ENCODE data around the gene PADI2.
"Not testable (repeated sequence)": the region's sequence is repeated elsewhere in the genome, so short reads cannot be mapped to it uniquely, and the experiment has no call there.

The PADI2 gene

DNA sequence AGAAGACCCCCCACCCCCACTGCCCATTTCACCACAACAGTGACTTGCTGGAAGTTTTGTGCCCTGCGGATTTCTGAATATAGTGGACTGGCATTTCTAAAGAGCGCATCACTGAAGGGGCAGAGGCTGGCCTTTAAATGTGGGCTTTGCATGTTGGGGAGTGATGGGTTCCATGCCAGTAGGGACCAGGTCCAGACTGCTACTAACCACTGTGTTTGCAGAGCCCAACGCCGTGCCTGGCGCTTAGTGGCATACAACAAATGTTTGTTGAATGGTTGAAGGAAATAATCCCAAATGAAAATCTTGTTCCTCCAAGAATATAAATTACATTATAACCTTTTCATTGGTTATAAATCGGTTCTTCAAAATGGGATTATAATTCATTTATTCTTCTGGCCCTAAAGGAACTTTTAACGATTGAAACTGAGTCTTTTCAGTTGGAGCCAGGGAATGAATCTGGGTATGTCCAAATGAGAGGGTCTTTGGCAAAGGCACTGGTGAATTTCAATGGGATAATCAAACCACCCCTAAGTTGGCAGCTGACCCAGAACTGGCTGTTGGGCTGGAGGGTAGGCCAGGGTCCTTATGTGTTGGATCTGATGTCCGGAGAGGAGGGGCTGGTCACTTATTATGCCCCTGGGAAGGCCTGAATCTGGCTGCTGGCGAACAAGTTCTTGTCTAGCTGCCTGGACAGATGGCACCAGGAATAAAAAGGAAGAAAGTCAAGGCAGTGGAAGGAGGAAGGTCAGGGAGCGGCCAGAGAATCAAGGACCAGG, 51.6 kb downstream of the PADI2 start:
- TF ChIP-seq SP1 (IDR thresholded peaks at IDR 0.05), result no peak
- no peak for TF ChIP-seq FOXM1 (IDR thresholded peaks at IDR 0.05; ENCODE audit: borderline replicate concordance)
- TF ChIP-seq L3MBTL2 (conservative IDR thresholded peaks at IDR 0.05), result no peak
- TF ChIP-seq FOXK2 (IDR thresholded peaks at IDR 0.05), result no peak
- TF ChIP-seq ARNT (IDR thresholded peaks at IDR 0.05), result no peak
- TF ChIP-seq BHLHE40 (IDR thresholded peaks at IDR 0.05; ENCODE audit: borderline replicate concordance), result no peak
- no peak for TF ChIP-seq PKNOX1 (IDR thresholded peaks at IDR 0.05)
- TF ChIP-seq ZNF384 (IDR thresholded peaks at IDR 0.05), result no peak
- TF ChIP-seq TARDBP (IDR thresholded peaks at IDR 0.05), result no peak
- no peak for TF ChIP-seq ELF4 (IDR thresholded peaks at IDR 0.05)
- TF ChIP-seq CTBP1 (IDR thresholded peaks at IDR 0.05; ENCODE audit: borderline replicate concordance), result no peak
- TF ChIP-seq SUZ12 (IDR thresholded peaks at IDR 0.05), result no peak
- no peak for TF ChIP-seq NFRKB (IDR thresholded peaks at IDR 0.05)
- no peak for TF ChIP-seq LEF1 (IDR thresholded peaks at IDR 0.05; ENCODE audit: borderline replicate concordance)
- no peak for TF ChIP-seq HDGF (IDR thresholded peaks at IDR 0.05; ENCODE audit: borderline replicate concordance)
- TF ChIP-seq FOXA1 (IDR thresholded peaks at IDR 0.05), result no peak
- DNase-seq (ENCODE audit: extremely low spot score), result no peak
- ChIA-PET POLR2A (interaction anchor here (0.6 kb wide), 1 partner anchor 36 kb away, joined by 3 read pairs; no protein-coding TSS in a partner anchor), CTCF (interaction anchor here (0.9 kb wide), 1 partner anchor 8 kb away, joined by 3 read pairs; no protein-coding TSS in a partner anchor)

DNA sequence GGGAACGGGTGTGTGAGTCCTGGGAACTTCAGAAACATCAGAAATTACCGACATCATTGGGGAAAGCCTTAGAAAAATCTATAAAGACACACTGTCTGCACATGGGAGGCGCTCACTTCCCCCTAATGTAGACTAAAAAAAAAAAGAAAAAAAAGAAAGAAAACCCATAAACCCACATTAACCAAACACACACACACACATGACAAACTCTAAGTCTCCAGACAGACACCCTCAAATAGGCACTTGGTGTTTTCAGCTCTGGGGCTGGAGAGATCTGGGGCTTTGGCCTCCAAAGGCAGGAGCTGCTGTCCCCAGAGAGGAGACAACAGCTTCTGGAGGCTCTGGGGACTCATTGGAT, 52.2 kb downstream of the PADI2 start:
- TF ChIP-seq HDGF (IDR thresholded peaks at IDR 0.05; ENCODE audit: borderline replicate concordance), result no peak
- TF ChIP-seq FOXK2 (IDR thresholded peaks at IDR 0.05), result no peak
- TF ChIP-seq ZNF384 (IDR thresholded peaks at IDR 0.05), result no peak
- no peak for TF ChIP-seq PKNOX1 (IDR thresholded peaks at IDR 0.05)
- no peak for TF ChIP-seq FOXA1 (IDR thresholded peaks at IDR 0.05)
- no peak for TF ChIP-seq LEF1 (IDR thresholded peaks at IDR 0.05; ENCODE audit: borderline replicate concordance)
- no peak for TF ChIP-seq TARDBP (IDR thresholded peaks at IDR 0.05)
- no peak for TF ChIP-seq ELF4 (IDR thresholded peaks at IDR 0.05)
- TF ChIP-seq BHLHE40 (IDR thresholded peaks at IDR 0.05; ENCODE audit: borderline replicate concordance), result no peak
- no peak for TF ChIP-seq SUZ12 (IDR thresholded peaks at IDR 0.05)
- no peak for TF ChIP-seq FOXM1 (IDR thresholded peaks at IDR 0.05; ENCODE audit: borderline replicate concordance)
- TF ChIP-seq ARNT (IDR thresholded peaks at IDR 0.05), result no peak
- no peak for DNase-seq (ENCODE audit: extremely low spot score)
- ChIA-PET POLR2A (interaction anchor here (0.6 kb wide), 1 partner anchor 37 kb away, joined by 3 read pairs; no protein-coding TSS in a partner anchor), CTCF (interaction anchor here (0.6 to 0.9 kb wide), 2 partner anchors 8 to 37 kb away, joined by 3 read pairs; no protein-coding TSS in a partner anchor)

DNA sequence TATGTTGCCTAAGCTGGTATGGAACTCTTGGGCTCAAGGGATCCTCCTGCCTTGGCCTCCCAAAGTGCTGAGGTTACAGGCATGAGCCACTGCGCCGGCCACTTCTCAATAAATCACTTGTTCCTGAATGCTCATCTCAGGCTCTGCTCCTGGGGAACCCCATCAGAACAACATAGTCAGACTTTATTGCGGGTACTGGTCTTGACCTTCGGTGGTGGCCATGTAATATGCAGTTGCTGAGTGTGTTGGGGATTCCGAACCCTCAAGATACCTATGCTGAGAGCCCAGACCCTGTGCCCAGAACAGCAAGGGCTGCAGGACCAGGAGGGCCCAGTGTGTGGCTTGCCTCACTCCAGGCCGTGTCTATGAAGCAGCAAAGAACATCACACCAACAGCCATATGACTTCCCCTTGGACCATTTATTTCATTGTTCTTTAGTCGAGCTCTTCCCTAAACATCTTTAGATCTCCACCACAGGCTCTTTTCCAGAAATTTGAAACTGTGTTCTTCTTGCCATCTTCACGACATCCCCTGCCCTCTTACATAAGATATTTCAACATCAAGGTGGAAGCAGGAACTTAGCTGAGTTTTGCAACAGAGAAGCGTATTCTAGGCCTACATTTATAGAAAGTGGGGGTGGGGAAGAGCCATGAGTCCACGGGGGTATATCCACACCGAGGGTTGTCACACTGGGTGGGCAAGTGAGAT, 52.7 kb downstream of the PADI2 start:
- TF ChIP-seq TARDBP (IDR thresholded peaks at IDR 0.05) (no peak), PKNOX1 (IDR thresholded peaks at IDR 0.05) (no peak), NFRKB (IDR thresholded peaks at IDR 0.05) (no peak), ZNF384 (IDR thresholded peaks at IDR 0.05) (no peak), LEF1 (IDR thresholded peaks at IDR 0.05; ENCODE audit: borderline replicate concordance) (no peak), FOXA1 (IDR thresholded peaks at IDR 0.05) (no peak), BHLHE40 (IDR thresholded peaks at IDR 0.05; ENCODE audit: borderline replicate concordance) (no peak), HDGF (IDR thresholded peaks at IDR 0.05; ENCODE audit: borderline replicate concordance) (no peak), ARNT (IDR thresholded peaks at IDR 0.05) (no peak), SP1 (IDR thresholded peaks at IDR 0.05) (no peak), SUZ12 (IDR thresholded peaks at IDR 0.05) (no peak), ELF4 (IDR thresholded peaks at IDR 0.05) (no peak), CTBP1 (IDR thresholded peaks at IDR 0.05; ENCODE audit: borderline replicate concordance) (no peak), FOXM1 (IDR thresholded peaks at IDR 0.05; ENCODE audit: borderline replicate concordance) (no peak), FOXK2 (IDR thresholded peaks at IDR 0.05) (no peak), L3MBTL2 (conservative IDR thresholded peaks at IDR 0.05) (no peak)
- no peak for DNase-seq (ENCODE audit: extremely low spot score)
- CTCF ChIA-PET, result interaction anchor here (0.6 to 0.9 kb wide), 2 partner anchors 9 to 38 kb away, joined by 3 read pairs; no protein-coding TSS in a partner anchor
- POLR2A ChIA-PET, result no interaction called here

DNA sequence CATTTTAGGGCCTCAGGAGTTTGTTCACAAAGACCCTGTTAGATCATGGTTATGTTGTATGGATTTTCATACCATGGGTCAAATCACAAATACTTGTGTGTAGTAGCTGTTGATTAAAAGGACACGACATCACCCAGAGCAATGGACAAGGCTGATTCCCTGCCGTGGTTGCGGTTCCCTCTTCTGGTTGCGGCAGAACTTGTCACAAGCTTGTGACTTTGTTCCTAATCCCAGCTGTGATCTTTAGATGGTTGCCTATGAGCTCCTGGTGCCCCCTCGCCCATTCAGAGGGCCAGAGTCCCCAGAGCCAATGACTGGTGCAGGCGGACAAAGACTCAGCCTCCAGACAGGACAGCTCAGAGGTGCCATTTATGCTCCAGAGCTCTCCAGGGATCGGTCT, 53.6 kb downstream of the PADI2 start:
- POLR2A ChIA-PET, result no interaction called here

GRCh38 chr1:17062751-17063150, 56.5 kb downstream of the PADI2 start:
- POLR2A ChIA-PET; DNase-seq (ENCODE audit: extremely low spot score): not testable (repeated sequence)
- CTCF ChIA-PET, result interaction anchor here (1.5 kb wide), 1 partner anchor 59 kb away, joined by 3 read pairs; no protein-coding TSS in a partner anchor

More for the DNA sequence above, 53.6 kb downstream of the PADI2 start:
- TF ChIP-seq SP1 (IDR thresholded peaks at IDR 0.05), result no peak
- no peak for TF ChIP-seq HDGF (IDR thresholded peaks at IDR 0.05; ENCODE audit: borderline replicate concordance)
- TF ChIP-seq L3MBTL2 (conservative IDR thresholded peaks at IDR 0.05), result no peak
- no peak for TF ChIP-seq FOXK2 (IDR thresholded peaks at IDR 0.05)
- TF ChIP-seq NFRKB (IDR thresholded peaks at IDR 0.05), result no peak
- no peak for TF ChIP-seq FOXA1 (IDR thresholded peaks at IDR 0.05)
- no peak for TF ChIP-seq LEF1 (IDR thresholded peaks at IDR 0.05; ENCODE audit: borderline replicate concordance)
- no peak for TF ChIP-seq FOXM1 (IDR thresholded peaks at IDR 0.05; ENCODE audit: borderline replicate concordance)
- no peak for TF ChIP-seq BHLHE40 (IDR thresholded peaks at IDR 0.05; ENCODE audit: borderline replicate concordance)
- TF ChIP-seq ELF4 (IDR thresholded peaks at IDR 0.05), result no peak
- no peak for TF ChIP-seq ZNF384 (IDR thresholded peaks at IDR 0.05)
- TF ChIP-seq CTBP1 (IDR thresholded peaks at IDR 0.05; ENCODE audit: borderline replicate concordance), result no peak
- TF ChIP-seq TARDBP (IDR thresholded peaks at IDR 0.05), result no peak
- no peak for TF ChIP-seq SUZ12 (IDR thresholded peaks at IDR 0.05)
- no peak for TF ChIP-seq PKNOX1 (IDR thresholded peaks at IDR 0.05)
- TF ChIP-seq ARNT (IDR thresholded peaks at IDR 0.05), result no peak
- no peak for DNase-seq (ENCODE audit: extremely low spot score)
- CTCF ChIA-PET, result interaction anchor here (0.6 kb wide), 1 partner anchor 10 kb away, joined by 3 read pairs; no protein-coding TSS in a partner anchor
